ENCODE measurements around the gene ANKRD42. TPM values are rescaled to one million over a fixed set of nuclear protein-coding genes. Genes with fewer than 3 reads are reported as not detected.

The ANKRD42 gene
- total and polyA plus RNA-seq, 9 of the 15 experiments (the other 6 are each of a cell fraction or from before 2014, with no cell fraction given): 2.8 to 9.1 (median 6.1) TPM

DNA sequence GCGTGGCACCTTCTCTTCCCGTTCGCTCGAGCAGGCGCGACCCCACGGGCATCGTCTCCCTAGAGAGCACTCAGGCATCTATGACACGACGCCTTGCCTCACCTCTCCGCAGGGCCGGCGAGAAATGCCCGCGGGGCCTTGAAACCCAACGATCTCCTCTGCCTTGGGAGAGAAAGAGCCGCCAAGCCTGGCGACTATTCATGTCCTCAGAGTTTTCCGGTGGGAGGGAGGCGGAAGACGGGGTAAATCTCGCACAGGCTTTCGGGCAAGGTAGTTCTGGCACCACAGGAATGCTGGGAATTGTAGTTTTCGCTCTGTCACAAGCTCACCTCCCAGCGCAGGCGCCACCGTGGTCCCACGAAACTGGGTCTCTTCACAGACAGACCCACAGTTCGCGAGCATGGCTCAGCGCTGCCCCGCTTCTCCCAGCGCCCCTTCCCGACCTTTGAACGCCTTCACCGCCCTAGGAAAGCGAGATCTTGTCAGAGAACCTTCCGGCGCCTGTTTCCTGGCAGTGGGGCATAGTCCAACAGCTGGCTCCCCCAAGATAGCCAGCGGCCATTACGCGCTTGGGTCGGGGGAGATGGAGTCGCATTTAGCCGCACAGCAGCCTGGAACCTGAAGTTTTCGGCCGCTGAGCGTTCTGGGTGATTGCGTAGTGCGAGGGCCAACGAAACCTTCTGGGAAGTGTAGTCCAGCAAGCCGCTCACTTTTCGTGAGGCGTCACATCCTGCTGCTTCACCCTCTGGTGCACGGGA is 92.4 kb downstream of the ANKRD42 start, which contains the start of gene CCDC90B (continued):
- TF ChIP-seq ZFP36 (IDR thresholded peaks at IDR 0.05; ENCODE audit: low read depth, low read length, partially characterized antibody): no peak
- TF ChIP-seq TAF9B (IDR thresholded peaks at IDR 0.05; ENCODE audit: partially characterized antibody): peak; percentile 97
- TF ChIP-seq IFI16 (CRISPR knock-in tag; IDR thresholded peaks at IDR 0.05): no peak
- TF ChIP-seq ZFPM2 (CRISPR knock-in tag; IDR thresholded peaks at IDR 0.05): no peak
- 0 out of 2 replicates have a peak, but pooled peaks have one; percentile 82 for TF ChIP-seq PREB (CRISPR knock-in tag; IDR thresholded peaks at IDR 0.05)
- no peak for TF ChIP-seq ATF1 (CRISPR knock-in tag; IDR thresholded peaks at IDR 0.05)
- peak; percentile 98 for TF ChIP-seq ATF1 (tag; IDR thresholded peaks at IDR 0.05)
- TF ChIP-seq USF2 (CRISPR knock-in tag; IDR thresholded peaks at IDR 0.05): no peak; the same call in 1 of the 2 replicates
- peak; percentile 88; the same call in 1 of the 2 replicates for TF ChIP-seq FOXK1 (CRISPR knock-in tag; IDR thresholded peaks at IDR 0.05; ENCODE audit: borderline replicate concordance)
- no peak; a peak in 2 of 4 replicates for TF ChIP-seq FOXK2 (conservative IDR thresholded peaks at IDR 0.05 in 1 of 2, IDR thresholded peaks at IDR 0.05 in 1 of 2; ENCODE audit: low read depth in 2 of 2)
- peak; percentile 72 for TF ChIP-seq RBM22 (IDR thresholded peaks at IDR 0.05; ENCODE audit: low read depth, low read length, poor library complexity, severe bottlenecking)
- TF ChIP-seq, protein P1, sequence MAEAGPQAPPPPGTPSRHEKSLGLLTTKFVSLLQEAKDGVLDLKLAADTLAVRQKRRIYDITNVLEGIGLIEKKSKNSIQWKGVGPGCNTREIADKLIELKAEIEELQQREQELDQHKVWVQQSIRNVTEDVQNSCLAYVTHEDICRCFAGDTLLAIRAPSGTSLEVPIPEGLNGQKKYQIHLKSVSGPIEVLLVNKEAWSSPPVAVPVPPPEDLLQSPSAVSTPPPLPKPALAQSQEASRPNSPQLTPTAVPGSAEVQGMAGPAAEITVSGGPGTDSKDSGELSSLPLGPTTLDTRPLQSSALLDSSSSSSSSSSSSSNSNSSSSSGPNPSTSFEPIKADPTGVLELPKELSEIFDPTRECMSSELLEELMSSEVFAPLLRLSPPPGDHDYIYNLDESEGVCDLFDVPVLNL (CRISPR knock-in tag; IDR thresholded peaks at IDR 0.05; ENCODE audit: low read depth): 0 out of 2 replicates have a peak, but pooled peaks have one; percentile 39
- TF ChIP-seq RBM17 (IDR thresholded peaks at IDR 0.05; ENCODE audit: borderline replicate concordance, low read depth, low read length): no peak
- no peak for TF ChIP-seq U2AF2 (optimal IDR thresholded peaks at IDR 0.05; ENCODE audit: low read depth, low read length)
- no peak for TF ChIP-seq ZZZ3 (IDR thresholded peaks at IDR 0.05)
- 0 out of 2 replicates have a peak, but pooled peaks have one; percentile 10 for TF ChIP-seq HSF4 (CRISPR knock-in tag; IDR thresholded peaks at IDR 0.05; ENCODE audit: borderline replicate concordance)
- no peak for TF ChIP-seq ZNF239 (CRISPR knock-in tag; IDR thresholded peaks at IDR 0.05)
- TF ChIP-seq ESRRA (IDR thresholded peaks at IDR 0.05; ENCODE audit: borderline replicate concordance, low read depth): peak; percentile 40; the same call in 1 of the 2 replicates
- peak; percentile 96 to 98 for TF ChIP-seq SIX5 (IDR thresholded peaks at IDR 0.05; ENCODE audit: borderline replicate concordance in 1 of 2, insufficient read depth in 1 of 2, low read depth in 1 of 2, low read length in 2 of 2)
- TF ChIP-seq PHF8 (IDR thresholded peaks at IDR 0.05; ENCODE audit: borderline replicate concordance, low read length): peak; percentile 100
- no peak for TF ChIP-seq NFATC3 (IDR thresholded peaks at IDR 0.05)
- TF ChIP-seq ZNF143 (CRISPR knock-in tag; IDR thresholded peaks at IDR 0.05): peak; percentile 93
- no peak for TF ChIP-seq NR4A1 (CRISPR knock-in tag; IDR thresholded peaks at IDR 0.05)
- TF ChIP-seq NR4A1 (tag; IDR thresholded peaks at IDR 0.05): no peak; the same call in 1 of the 2 replicates
- no peak for TF ChIP-seq ZNF3 (CRISPR knock-in tag; IDR thresholded peaks at IDR 0.05)
- peak; percentile 92 for TF ChIP-seq ZNF766 (CRISPR knock-in tag; conservative IDR thresholded peaks at IDR 0.05)
- no peak for TF ChIP-seq ZNF347 (CRISPR knock-in tag; IDR thresholded peaks at IDR 0.05; ENCODE audit: low read depth)
